Measurements from ENCODE around the gene PTPRG.

- TF ChIP-seq YY1 (IDR thresholded peaks at IDR 0.05; ENCODE audit: extremely low read depth, insufficient replicate concordance, low read depth, low read length) (no peak), POLR2A (IDR thresholded peaks at IDR 0.05; ENCODE audit: borderline replicate concordance, extremely low read depth, insufficient read depth, insufficient read length) (no peak), REST (IDR thresholded peaks at IDR 0.05; ENCODE audit: low read depth) (no peak), ZNF274 (IDR thresholded peaks at IDR 0.05; ENCODE audit: low read depth, low read length) (no peak), ZFX (IDR thresholded peaks at IDR 0.05) (no peak), TCF7L2 (IDR thresholded peaks at IDR 0.05; ENCODE audit: borderline replicate concordance, extremely low read depth, insufficient read depth, insufficient read length) (no peak), POLR2AphosphoS5 (IDR thresholded peaks at IDR 0.05; ENCODE audit: low read depth, low read length) (no peak)
- TF ChIP-seq, protein P1, sequence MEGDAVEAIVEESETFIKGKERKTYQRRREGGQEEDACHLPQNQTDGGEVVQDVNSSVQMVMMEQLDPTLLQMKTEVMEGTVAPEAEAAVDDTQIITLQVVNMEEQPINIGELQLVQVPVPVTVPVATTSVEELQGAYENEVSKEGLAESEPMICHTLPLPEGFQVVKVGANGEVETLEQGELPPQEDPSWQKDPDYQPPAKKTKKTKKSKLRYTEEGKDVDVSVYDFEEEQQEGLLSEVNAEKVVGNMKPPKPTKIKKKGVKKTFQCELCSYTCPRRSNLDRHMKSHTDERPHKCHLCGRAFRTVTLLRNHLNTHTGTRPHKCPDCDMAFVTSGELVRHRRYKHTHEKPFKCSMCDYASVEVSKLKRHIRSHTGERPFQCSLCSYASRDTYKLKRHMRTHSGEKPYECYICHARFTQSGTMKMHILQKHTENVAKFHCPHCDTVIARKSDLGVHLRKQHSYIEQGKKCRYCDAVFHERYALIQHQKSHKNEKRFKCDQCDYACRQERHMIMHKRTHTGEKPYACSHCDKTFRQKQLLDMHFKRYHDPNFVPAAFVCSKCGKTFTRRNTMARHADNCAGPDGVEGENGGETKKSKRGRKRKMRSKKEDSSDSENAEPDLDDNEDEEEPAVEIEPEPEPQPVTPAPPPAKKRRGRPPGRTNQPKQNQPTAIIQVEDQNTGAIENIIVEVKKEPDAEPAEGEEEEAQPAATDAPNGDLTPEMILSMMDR (IDR thresholded peaks at IDR 0.05 in 2 of 3, conservative IDR thresholded peaks at IDR 0.05 in 1 of 3; ENCODE audit: borderline replicate concordance in 1 of 3, insufficient read depth in 1 of 3, low read depth in 2 of 3, low read length in 2 of 3) = no peak
These were observed 121.5 kb downstream of the PTPRG start for GRCh38 chr3:61682671-61683548.
